HG03469 (cell line): Measurements from ENCODE around the gene PPP1R15B.

Experiments used
- ATAC-seq: cut with Tn5 transposase; IDR thresholded peaks from one replicate; pipeline ENCODE4 v1.9.1; 2021; ENCODE audit warnings: mild to moderate bottlenecking, moderate library complexity, moderate number of reproducible peaks; ENCODE audit not compliant: unreplicated experiment

PPP1R15B gene

GRCh38 chr1:204421441-204421840 is 9.8 kb upstream of the PPP1R15B start:
- no peak for ATAC-seq

GRCh38 chr1:204420039-204421004 is 8.7 kb upstream of the PPP1R15B start:
- no peak for ATAC-seq

- no peak for ATAC-seq
Measured at GRCh38 chr1:204419064-204419403, 7.4 kb upstream of the PPP1R15B start.

- ATAC-seq: no peak
Measured at GRCh38 chr1:204418174-204419063, 6.8 kb upstream of the PPP1R15B start.

GRCh38 chr1:204417074-204417997 is 5.7 kb upstream of the PPP1R15B start:
- no peak for ATAC-seq

- ATAC-seq: no peak
Measured at GRCh38 chr1:204416589-204417073, 5.0 kb upstream of the PPP1R15B start.

- no peak for ATAC-seq
Measured at GRCh38 chr1:204415351-204415750, 3.7 kb upstream of the PPP1R15B start.

- no peak for ATAC-seq
Measured at GRCh38 chr1:204414016-204414415, 2.4 kb upstream of the PPP1R15B start.

- no peak for ATAC-seq
Measured at GRCh38 chr1:204413170-204413535, 1.5 kb upstream of the PPP1R15B start.

- peak; percentile 8 for ATAC-seq
Measured at GRCh38 chr1:204410688-204411450, 748 bp downstream of the PPP1R15B start.

GRCh38 chr1:204409836-204410687 is 1.6 kb downstream of the PPP1R15B start:
- no peak for ATAC-seq

GRCh38 chr1:204409123-204409522 is 2.5 kb downstream of the PPP1R15B start:
- no peak for ATAC-seq

- ATAC-seq: no peak
Measured at GRCh38 chr1:204408602-204409001, 3.0 kb downstream of the PPP1R15B start.

- no peak for ATAC-seq
Measured at GRCh38 chr1:204408074-204408507, 3.5 kb downstream of the PPP1R15B start.

- no peak for ATAC-seq
Measured at GRCh38 chr1:204407295-204407971, 4.2 kb downstream of the PPP1R15B start.

GRCh38 chr1:204406621-204407020 is 5.0 kb downstream of the PPP1R15B start:
- ATAC-seq: no peak

- no peak for ATAC-seq
Measured at GRCh38 chr1:204405988-204406387, 5.6 kb downstream of the PPP1R15B start.

GRCh38 chr1:204404629-204405028 is 7.0 kb downstream of the PPP1R15B start:
- ATAC-seq: no peak
